Esophagus muscularis mucosa (tissue), 4 donors: Measurements from ENCODE around the gene PRKCB. TPM values are rescaled to one million over a fixed set of nuclear protein-coding genes. Genes with fewer than 3 reads are reported as not detected.

Source experiments
- DNase-seq: peaks from one replicate; pipeline ENCODE4 v3.0.0-alpha.2; 2017; ENCODE audit errors: extremely low spot score
- H3K27ac ChIP-seq, 4 donors: fragments of 200-600 bp; sonication (generic); replicated peaks in 1 of 4; 1 replicate in 3 of 4; 2 replicates in 1 of 4; pipeline ENCODE4 v1.5.1; 2016 to 2019; ENCODE audit warnings: mild to moderate bottlenecking in 1 of 4
- H3K27me3 ChIP-seq, 4 donors: fragments of 200-600 bp; sonication (generic); one replicate each; pipeline versions ENCODE4 v1.5.1 to v1.6.0; 2016 to 2019
- H3K36me3 ChIP-seq, 4 donors: fragments of 200-600 bp; sonication (generic); one replicate each; pipeline ENCODE4 v1.5.1; 2016 to 2019
- H3K4me1 ChIP-seq, 4 donors: fragments of 200-600 bp; sonication (generic); one replicate each; pipeline ENCODE4 v1.5.1; 2016 to 2019
- H3K4me3 ChIP-seq, 4 donors: fragments of 200-600 bp; sonication (generic); 1 replicate in 2 of 4; 2 replicates in 2 of 4; pipeline ENCODE4 v1.5.1; 2016 to 2019; ENCODE audit warnings: mild to moderate bottlenecking in 4 of 4, moderate library complexity in 1 of 4
- H3K9me3 ChIP-seq, 4 donors: fragments of 200-600 bp; sonication (generic); 1 replicate in 3 of 4; 2 replicates in 1 of 4; pipeline ENCODE4 v1.5.1; 2016 to 2019
- EP300 ChIP-seq: sonication (generic); formaldehyde crosslinking; IDR thresholded peaks from one replicate; pipeline ENCODE4 v1.6.1; 2017; ENCODE audit warnings: antibody characterized with exemption
- POLR2A ChIP-seq: fragments of 450-650 bp; IDR thresholded peaks from one replicate; pipeline ENCODE4 v1.6.1; 2017; ENCODE audit warnings: antibody characterized with exemption, moderate library complexity, mild to moderate bottlenecking, low read depth
- POLR2AphosphoS5 ChIP-seq, 2 donors: sonication (generic); formaldehyde crosslinking; IDR thresholded peaks; one replicate each; pipeline ENCODE4 v1.6.1; 2017; ENCODE audit warnings: antibody characterized with exemption in 2 of 2
- WGBS: methylation state at CpG from one replicate; pipeline ENCODE4 v1.1.5; 2018; 5-methylcytosine and 5-hydroxymethylcytosine counted together
- intact Hi-C: fragments of 100-400 bp; cut with DNase I; formaldehyde crosslinking; loops from one replicate; pipeline ENCODE4 v1.15.1; 2023
- total RNA-seq, 4 donors: library from RNA; depleted of rRNA; stranded (reverse); fragments of >200 nt; gene quantifications; one replicate each; pipeline versions ENCODE4 v1.1.0 to v1.2.1, GENCODE V29; 2016
- TF ChIP-seq, protein P1 (sequence below), 3 experiments: fragments of 200-600 bp in 2 of 3; fragments of 450-650 bp in 1 of 3; sonication (generic) in 2 of 3; IDR thresholded peaks; one replicate each; pipeline ENCODE4 v1.5.1; 2017 to 2019; ENCODE audit warnings: antibody characterized with exemption in 3 of 3, mild to moderate bottlenecking in 2 of 3, moderate library complexity in 1 of 3

The PRKCB gene
- total RNA-seq, 4 donors from 2014 or later = 5.8 to 15.6 (median 9.7) TPM

GRCh38 chr16:24189941-24190340, 354.2 kb downstream of the PRKCB start:
- Histone ChIP-seq H3K27me3 (no peaks in the 10 kb centered on the region), H3K9me3 (no peaks in the 10 kb centered on the region), H3K4me3 (no peak overlapping the region), H3K36me3 (no peaks in the 10 kb centered on the region), H3K4me1 (no peaks in the 10 kb centered on the region), H3K27ac (no peak overlapping the region)
- TF ChIP-seq POLR2AphosphoS5 (IDR thresholded peaks at IDR 0.05) (no peak), POLR2A (no peak)
- TF ChIP-seq, protein P1, sequence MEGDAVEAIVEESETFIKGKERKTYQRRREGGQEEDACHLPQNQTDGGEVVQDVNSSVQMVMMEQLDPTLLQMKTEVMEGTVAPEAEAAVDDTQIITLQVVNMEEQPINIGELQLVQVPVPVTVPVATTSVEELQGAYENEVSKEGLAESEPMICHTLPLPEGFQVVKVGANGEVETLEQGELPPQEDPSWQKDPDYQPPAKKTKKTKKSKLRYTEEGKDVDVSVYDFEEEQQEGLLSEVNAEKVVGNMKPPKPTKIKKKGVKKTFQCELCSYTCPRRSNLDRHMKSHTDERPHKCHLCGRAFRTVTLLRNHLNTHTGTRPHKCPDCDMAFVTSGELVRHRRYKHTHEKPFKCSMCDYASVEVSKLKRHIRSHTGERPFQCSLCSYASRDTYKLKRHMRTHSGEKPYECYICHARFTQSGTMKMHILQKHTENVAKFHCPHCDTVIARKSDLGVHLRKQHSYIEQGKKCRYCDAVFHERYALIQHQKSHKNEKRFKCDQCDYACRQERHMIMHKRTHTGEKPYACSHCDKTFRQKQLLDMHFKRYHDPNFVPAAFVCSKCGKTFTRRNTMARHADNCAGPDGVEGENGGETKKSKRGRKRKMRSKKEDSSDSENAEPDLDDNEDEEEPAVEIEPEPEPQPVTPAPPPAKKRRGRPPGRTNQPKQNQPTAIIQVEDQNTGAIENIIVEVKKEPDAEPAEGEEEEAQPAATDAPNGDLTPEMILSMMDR (IDR thresholded peaks at IDR 0.05) = no peak
- 74% methylated on average over 3 of the region's 3 CpGs for WGBS
- intact Hi-C loops = no loop called here
- no peak for DNase-seq

DNA sequence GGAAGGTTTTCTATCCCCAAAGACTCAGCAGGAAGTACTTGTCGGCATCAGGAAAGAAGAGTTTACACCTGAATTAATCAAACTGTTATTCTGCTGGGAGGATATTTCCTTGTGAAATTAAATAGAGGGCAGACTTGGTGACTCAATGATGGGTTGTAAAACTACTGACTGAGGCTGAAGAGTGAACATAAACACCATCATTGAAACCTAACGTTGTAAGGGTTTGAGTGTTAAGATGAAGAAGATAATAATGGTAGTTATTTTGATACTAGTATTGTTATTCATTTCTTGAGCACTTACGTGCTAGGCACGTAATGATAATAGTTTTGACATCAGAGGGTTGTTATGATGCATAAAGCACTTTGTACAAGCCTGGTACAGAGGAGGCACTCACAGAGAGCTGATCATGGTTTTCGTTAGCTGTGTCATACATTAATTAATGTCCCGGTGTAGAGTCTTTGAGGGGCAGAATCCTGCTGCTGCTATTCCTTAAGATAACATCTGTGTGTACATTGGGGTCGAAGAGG, 356.2 kb downstream of the PRKCB start:
- intact Hi-C loops = no loop called here
- Histone ChIP-seq H3K36me3 (no peaks in the 10 kb centered on the region), H3K9me3 (no peaks in the 10 kb centered on the region), H3K27me3 (no peaks in the 10 kb centered on the region), H3K27ac (no peak overlapping the region), H3K4me1 (no peaks in the 10 kb centered on the region), H3K4me3 (no peak overlapping the region)
- WGBS = 68% methylated on average over 7 of the region's 7 CpGs
- TF ChIP-seq EP300 = no peak
- TF ChIP-seq, protein P1 (IDR thresholded peaks at IDR 0.05) = no peak
- no peak for TF ChIP-seq POLR2A
- TF ChIP-seq POLR2AphosphoS5 (IDR thresholded peaks at IDR 0.05) = no peak
- no peak for DNase-seq

- 87% methylated on average over 2 of the region's 2 CpGs for WGBS
- intact Hi-C loops = no loop called here
- H3K27ac ChIP-seq = no peak overlapping the region
- no peaks in the 10 kb centered on the region for H3K9me3 ChIP-seq
- no peak overlapping the region for H3K4me3 ChIP-seq
- no peaks in the 10 kb centered on the region for H3K27me3 ChIP-seq
- H3K4me1 ChIP-seq = peaks cover 0 to 17% (median 12%) of the 10 kb centered on the region in 4 donors
- DNase-seq = no peak
- TF ChIP-seq, protein P1 (IDR thresholded peaks at IDR 0.05) = no peak
- TF ChIP-seq POLR2A (no peak), POLR2AphosphoS5 (IDR thresholded peaks at IDR 0.05) (no peak), EP300 (no peak)
- H3K36me3 ChIP-seq = no peaks in the 10 kb centered on the region
Observed at GRCh38 chr16:24195221-24195620, 359.4 kb downstream of the PRKCB start.

DNA sequence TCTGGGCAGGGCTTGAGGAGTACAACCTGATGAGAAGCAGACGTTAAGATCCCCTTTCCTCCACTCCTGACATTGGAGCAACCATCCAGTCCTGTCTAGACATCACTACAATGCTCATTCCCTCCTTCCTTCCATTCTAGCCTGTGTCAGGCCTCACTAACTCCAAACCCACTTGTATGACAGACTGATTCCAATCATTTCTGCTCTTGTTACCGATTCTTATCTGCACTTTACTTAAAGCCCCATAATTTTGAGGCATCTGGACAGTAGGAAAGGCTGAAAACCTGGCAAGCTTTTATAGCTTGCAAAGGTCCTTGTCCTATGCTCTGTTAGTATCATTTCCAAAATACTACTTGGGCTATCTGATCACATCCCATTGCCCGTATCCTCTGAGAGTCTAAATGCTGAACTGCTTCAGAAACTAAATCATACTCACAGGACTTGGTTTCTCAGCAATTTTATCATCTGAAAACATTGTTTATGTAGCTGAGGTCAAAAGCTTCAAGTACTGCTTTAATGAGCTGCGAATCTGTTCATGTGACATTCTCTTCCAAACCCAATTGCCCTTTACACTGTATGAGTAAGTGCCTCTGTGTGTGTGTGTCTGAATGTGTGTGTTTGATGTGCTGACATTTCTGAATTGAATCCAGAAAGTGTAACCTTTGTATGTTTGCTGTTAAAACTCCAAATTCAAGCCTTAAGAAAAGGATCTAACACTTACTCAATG, 363.2 kb downstream of the PRKCB start:
- no peaks in the 10 kb centered on the region for H3K36me3 ChIP-seq
- intact Hi-C loops = no loop called here
- no peaks in the 10 kb centered on the region for H3K9me3 ChIP-seq
- H3K4me1 ChIP-seq = peaks cover 0 to 17% (median 12%) of the 10 kb centered on the region in 4 donors
- 38% methylated on average over 4 of the region's 4 CpGs for WGBS
- DNase-seq = no peak
- TF ChIP-seq EP300 (no peak), POLR2A (no peak), POLR2AphosphoS5 (IDR thresholded peaks at IDR 0.05) (no peak)
- TF ChIP-seq, protein P1 (IDR thresholded peaks at IDR 0.05) = no peak
- no peak overlapping the region for H3K27ac ChIP-seq
- no peak overlapping the region for H3K4me3 ChIP-seq
- no peaks in the 10 kb centered on the region for H3K27me3 ChIP-seq
